Astrocyte (in vitro differentiated cells and primary cell): Measurements from ENCODE around the gene JAK3.

Source experiments
- CTCF ChIP-seq: IDR thresholded peaks from 2 replicates; pipeline ENCODE4 v1.5.1; 2011; ENCODE audit warnings: low read depth, mild to moderate bottlenecking, inconsistent platforms, low read length, moderate library complexity; ENCODE audit not compliant: insufficient read depth
- EZH2 ChIP-seq: IDR thresholded peaks from 2 replicates; pipeline ENCODE4 v1.6.1; 2012; ENCODE audit warnings: mild to moderate bottlenecking, low read length, inconsistent platforms; ENCODE audit not compliant: insufficient read depth

GRCh38 chr19:17843908-17844490 lies 3.8 kb downstream of the JAK3 start:
- no peak for TF ChIP-seq CTCF
- no peak for TF ChIP-seq EZH2
